ENCODE measurements around the gene EZH2. TPM values are rescaled to one million over a fixed set of nuclear protein-coding genes. Genes with fewer than 3 reads are reported as not detected.
A peak's percentile ranks its signal among the peaks of the same experiment; 100 is the strongest.

EZH2 gene
- 10 to 100 TPM in 1 of 2 donors, 1 to 10 TPM in 1; 9.3 to 13.4 TPM for total RNA-seq
- long read RNA-seq, transcript EZH2-203 (20 exons, 2,591 nt) = major isoform, 8 of 15 reads
- long read RNA-seq, partial matches to known transcripts = 1 of 15 reads
- long read RNA-seq, other reads (novel, unspliced or antisense) = 2 of 15 reads

GRCh38 chr7:148884049-148884298 lies at the start of gene EZH2:
Gene EZH2 (minus strand): TSS chr7:148884291. CDS start chr7:148847298, 36,993 bp downstream.
- peak; percentile 30 for ATAC-seq
- intact Hi-C loops (cut with DNase I, micrococcal nuclease) = no loop called here
- DNase-seq = no peak

- DNase-seq (no peak), ATAC-seq (no peak)
- intact Hi-C loops (cut with DNase I, micrococcal nuclease) = no loop called here
These were observed 47.4 kb upstream of the EZH2 start for GRCh38 chr7:148931470-148931869.

GRCh38 chr7:148930335-148930734 lies 46.2 kb upstream of the EZH2 start:
- no peak for ATAC-seq
- DNase-seq = no peak
- intact Hi-C loops (cut with DNase I, micrococcal nuclease) = no loop called here

- intact Hi-C loops (cut with DNase I, micrococcal nuclease) = no loop called here
- ATAC-seq (no peak), DNase-seq (no peak)
These were observed 45.1 kb upstream of the EZH2 start for GRCh38 chr7:148929176-148929575.

- DNase-seq (no peak), ATAC-seq (no peak)
- intact Hi-C loops (cut with DNase I, micrococcal nuclease) = no loop called here
These were observed 43.3 kb upstream of the EZH2 start for GRCh38 chr7:148927123-148928045.

GRCh38 chr7:148925836-148926235 lies 41.7 kb upstream of the EZH2 start:
- DNase-seq = no peak
- intact Hi-C loops (cut with DNase I, micrococcal nuclease) = no loop called here
- ATAC-seq = no peak

GRCh38 chr7:148924011-148924410 lies 39.9 kb upstream of the EZH2 start:
- intact Hi-C loops (cut with DNase I, micrococcal nuclease) = no loop called here
- no peak for DNase-seq
- no peak for ATAC-seq

GRCh38 chr7:148921806-148922205 lies 37.7 kb upstream of the EZH2 start:
- ATAC-seq (peak; percentile 86), DNase-seq (peak; percentile 47 to 71)
- intact Hi-C loops (cut with DNase I, micrococcal nuclease) = no loop called here

- ATAC-seq (no peak), DNase-seq (no peak)
- intact Hi-C loops (cut with DNase I, micrococcal nuclease) = no loop called here
These were observed 37.1 kb upstream of the EZH2 start for GRCh38 chr7:148921189-148921588.

GRCh38 chr7:148919859-148920258 lies 35.8 kb upstream of the EZH2 start:
- ATAC-seq (no peak), DNase-seq (no peak)
- intact Hi-C loops (cut with DNase I, micrococcal nuclease) = no loop called here

GRCh38 chr7:148918058-148918596 lies 34.0 kb upstream of the EZH2 start:
- intact Hi-C loops (cut with DNase I, micrococcal nuclease) = no loop called here
- DNase-seq (no peak), ATAC-seq (no peak)

- ATAC-seq (no peak), DNase-seq (no peak)
- intact Hi-C loops (cut with DNase I, micrococcal nuclease) = no loop called here
These were observed 32.1 kb upstream of the EZH2 start for GRCh38 chr7:148916186-148916585.

- intact Hi-C loops (cut with DNase I, micrococcal nuclease) = no loop called here
- DNase-seq (no peak), ATAC-seq (no peak)
These were observed 31.1 kb upstream of the EZH2 start for GRCh38 chr7:148915211-148915610.

- intact Hi-C loops (cut with DNase I, micrococcal nuclease) = no loop called here
- no peak for ATAC-seq
- DNase-seq = no peak
These were observed 30.2 kb upstream of the EZH2 start for GRCh38 chr7:148914208-148914777.

GRCh38 chr7:148912758-148913541 lies 28.9 kb upstream of the EZH2 start:
- ATAC-seq (no peak), DNase-seq (no peak)
- intact Hi-C loops (cut with DNase I, micrococcal nuclease) = no loop called here

- intact Hi-C loops (cut with DNase I, micrococcal nuclease) = no loop called here
- no peak for ATAC-seq
- no peak for DNase-seq
These were observed 28.1 kb upstream of the EZH2 start for GRCh38 chr7:148912151-148912550.

GRCh38 chr7:148911626-148912025 lies 27.5 kb upstream of the EZH2 start:
- intact Hi-C loops (cut with DNase I, micrococcal nuclease) = no loop called here
- ATAC-seq (no peak), DNase-seq (no peak)

- intact Hi-C loops (cut with DNase I, micrococcal nuclease) = no loop called here
- DNase-seq = no peak
- ATAC-seq = no peak
These were observed 25.5 kb upstream of the EZH2 start for GRCh38 chr7:148909568-148909967.

GRCh38 chr7:148906707-148907498 lies 22.8 kb upstream of the EZH2 start:
- intact Hi-C loops (cut with DNase I, micrococcal nuclease) = no loop called here
- no peak for DNase-seq
- no peak for ATAC-seq
